Activated CD4-positive, alpha-beta T cell treated with anti-CD3 and anti-CD28 coated beads, Interleukin-2, Interleukin-4, amounts not matched to agents 100 ng/mL and 50 ng/mL, durations not matched to agents 16 hours and 8 hours (primary cell): ENCODE measurements around the gene NDUFA8.

Experiments
- DNase-seq: peaks from one replicate; pipeline ENCODE4 v3.0.0-alpha.2; 2020; ENCODE audit warnings: low spot score

The NDUFA8 gene

GRCh38 chr9:122159026-122159924 lies at the start of gene NDUFA8, which contains the start of gene MORN5:
NDUFA8 (minus strand) TSS chr9:122159779; CDS start chr9:122159677, 102 bp downstream.
MORN5 (plus strand) TSS chr9:122159908; CDS start chr9:122159973, 65 bp downstream.
- peak; percentile 96 for DNase-seq

- DNase-seq = no peak
Measured at GRCh38 chr9:122207096-122207495, 47.5 kb upstream of the NDUFA8 start.

- DNase-seq = no peak
Measured at GRCh38 chr9:122206118-122207046, 46.8 kb upstream of the NDUFA8 start.

GRCh38 chr9:122205176-122205575 lies 45.6 kb upstream of the NDUFA8 start:
- no peak for DNase-seq

- DNase-seq = no peak
Measured at GRCh38 chr9:122204491-122204890, 44.9 kb upstream of the NDUFA8 start.

GRCh38 chr9:122204055-122204454 lies 44.5 kb upstream of the NDUFA8 start:
- no peak for DNase-seq

GRCh38 chr9:122202111-122202510 lies 42.5 kb upstream of the NDUFA8 start:
- DNase-seq = no peak

GRCh38 chr9:122201641-122202040 lies 42.1 kb upstream of the NDUFA8 start:
- DNase-seq = no peak

GRCh38 chr9:122200960-122201595 lies 41.5 kb upstream of the NDUFA8 start:
- DNase-seq = no peak

GRCh38 chr9:122197882-122198281 lies 38.3 kb upstream of the NDUFA8 start:
- no peak for DNase-seq

- DNase-seq = no peak
Measured at GRCh38 chr9:122197426-122197825, 37.8 kb upstream of the NDUFA8 start.

GRCh38 chr9:122195875-122196274 lies 36.3 kb upstream of the NDUFA8 start:
- DNase-seq = no peak

GRCh38 chr9:122193651-122194050 lies 34.1 kb upstream of the NDUFA8 start:
- no peak for DNase-seq

- no peak for DNase-seq
Measured at GRCh38 chr9:122192914-122193525, 33.4 kb upstream of the NDUFA8 start.

GRCh38 chr9:122192261-122192875 lies 32.8 kb upstream of the NDUFA8 start:
- no peak for DNase-seq

- no peak for DNase-seq
Measured at GRCh38 chr9:122191584-122191983, 32.0 kb upstream of the NDUFA8 start.

GRCh38 chr9:122190597-122191381 lies 31.2 kb upstream of the NDUFA8 start:
- peak; percentile 15 for DNase-seq

GRCh38 chr9:122188369-122188768 lies 28.8 kb upstream of the NDUFA8 start:
- DNase-seq = no peak

GRCh38 chr9:122186777-122187470 lies 27.3 kb upstream of the NDUFA8 start:
- no peak for DNase-seq

GRCh38 chr9:122186301-122186700 lies 26.7 kb upstream of the NDUFA8 start:
- no peak for DNase-seq
